Muscle layer of duodenum (tissue), 2 donors: ENCODE data around the gene P4HB.
A peak's percentile ranks its signal among the peaks of the same experiment; 100 is the strongest.

ENCODE experiments used
- H3K27ac ChIP-seq: one replicate; pipeline ENCODE4 v1.7.0; 2013; ENCODE audit warnings: mild to moderate bottlenecking, low read length
- H3K27me3 ChIP-seq: one replicate; pipeline ENCODE4 v1.7.0; 2013; ENCODE audit warnings: low read depth, mild to moderate bottlenecking, control low read depth, low read length
- H3K36me3 ChIP-seq, 2 donors: one replicate each; pipeline ENCODE4 v1.7.0; 2013; ENCODE audit warnings: low read length in 2 of 2, control low read depth in 1 of 2, mild to moderate bottlenecking in 1 of 2; ENCODE audit not compliant: insufficient read depth in 2 of 2, control insufficient read depth in 1 of 2
- H3K4me1 ChIP-seq, 2 donors: one replicate each; pipeline ENCODE4 v1.7.0; 2013; ENCODE audit warnings: low read length in 2 of 2, mild to moderate bottlenecking in 2 of 2, control low read depth in 1 of 2, moderate library complexity in 1 of 2; ENCODE audit not compliant: insufficient read depth in 2 of 2, control insufficient read depth in 1 of 2
- H3K4me3 ChIP-seq, 2 donors: one replicate each; pipeline ENCODE4 v1.7.0; 2013; ENCODE audit warnings: low read length in 2 of 2, low read depth in 1 of 2, mild to moderate bottlenecking in 1 of 2
- H3K9me3 ChIP-seq, 2 donors: one replicate each; pipeline ENCODE4 v1.7.0; 2013; ENCODE audit warnings: low read length in 2 of 2, control low read depth in 1 of 2, mild to moderate bottlenecking in 1 of 2; ENCODE audit not compliant: control insufficient read depth in 1 of 2
- donor health status: healthy.

P4HB gene

GRCh38 chr17:81890447-81891302 lies 30.3 kb upstream of the P4HB start:
- H3K4me1 ChIP-seq = peaks cover 6 to 28% of the 10 kb centered on the region in 2 donors
- H3K36me3 ChIP-seq = peaks cover 22 to 54% of the 10 kb centered on the region in 2 donors
- H3K27ac ChIP-seq = peak overlapping the region; percentile 45
- H3K4me3 ChIP-seq = peak overlapping the region; percentile 72 to 92
- H3K9me3 ChIP-seq = no peaks in the 10 kb centered on the region
- H3K27me3 ChIP-seq = no peaks in the 10 kb centered on the region

- H3K9me3 ChIP-seq = no peaks in the 10 kb centered on the region
- peaks cover 6 to 28% of the 10 kb centered on the region in 2 donors for H3K4me1 ChIP-seq
- no peak overlapping the region for H3K27ac ChIP-seq
- no peaks in the 10 kb centered on the region for H3K27me3 ChIP-seq
- H3K4me3 ChIP-seq = peak overlapping the region in 1 of 2 donors; percentile 72
- peaks cover 22 to 56% of the 10 kb centered on the region in 2 donors for H3K36me3 ChIP-seq
Measured at GRCh38 chr17:81889602-81890001, 29.3 kb upstream of the P4HB start.

- Histone ChIP-seq H3K9me3 (no peaks in the 10 kb centered on the region), H3K36me3 (peaks cover 22 to 56% of the 10 kb centered on the region in 2 donors), H3K27ac (no peak overlapping the region), H3K4me3 (no peak overlapping the region), H3K4me1 (peaks cover 6 to 28% of the 10 kb centered on the region in 2 donors), H3K27me3 (no peaks in the 10 kb centered on the region)
Measured at GRCh38 chr17:81888988-81889595, 28.8 kb upstream of the P4HB start.

- Histone ChIP-seq H3K36me3 (peaks cover 22 to 60% of the 10 kb centered on the region in 2 donors), H3K27me3 (no peaks in the 10 kb centered on the region), H3K4me1 (peaks cover 6 to 28% of the 10 kb centered on the region in 2 donors), H3K9me3 (no peaks in the 10 kb centered on the region), H3K27ac (no peak overlapping the region), H3K4me3 (no peak overlapping the region)
Measured at GRCh38 chr17:81888105-81888987, 28.0 kb upstream of the P4HB start.

GRCh38 chr17:81885869-81886548 lies 25.7 kb upstream of the P4HB start:
- no peak overlapping the region for H3K27ac ChIP-seq
- no peaks in the 10 kb centered on the region for H3K27me3 ChIP-seq
- H3K4me3 ChIP-seq = no peak overlapping the region
- H3K4me1 ChIP-seq = peaks cover 6 to 20% of the 10 kb centered on the region in 2 donors
- H3K9me3 ChIP-seq = no peaks in the 10 kb centered on the region
- peaks cover 22 to 65% of the 10 kb centered on the region in 2 donors for H3K36me3 ChIP-seq

GRCh38 chr17:81885454-81885853 lies 25.1 kb upstream of the P4HB start:
- H3K4me1 ChIP-seq = peaks cover 6 to 16% of the 10 kb centered on the region in 2 donors
- no peaks in the 10 kb centered on the region for H3K9me3 ChIP-seq
- H3K27ac ChIP-seq = no peak overlapping the region
- H3K36me3 ChIP-seq = peaks cover 22 to 65% of the 10 kb centered on the region in 2 donors
- H3K27me3 ChIP-seq = no peaks in the 10 kb centered on the region
- no peak overlapping the region for H3K4me3 ChIP-seq

GRCh38 chr17:81884968-81885367 lies 24.6 kb upstream of the P4HB start:
- H3K4me3 ChIP-seq = no peak overlapping the region
- no peak overlapping the region for H3K27ac ChIP-seq
- peaks cover 22 to 65% of the 10 kb centered on the region in 2 donors for H3K36me3 ChIP-seq
- peaks cover under 1 to 11% of the 10 kb centered on the region in 2 donors for H3K4me1 ChIP-seq
- no peaks in the 10 kb centered on the region for H3K27me3 ChIP-seq
- no peaks in the 10 kb centered on the region for H3K9me3 ChIP-seq

- peaks cover 0 to 6% of the 10 kb centered on the region in 2 donors for H3K4me1 ChIP-seq
- no peak overlapping the region for H3K4me3 ChIP-seq
- H3K27me3 ChIP-seq = no peaks in the 10 kb centered on the region
- H3K9me3 ChIP-seq = no peaks in the 10 kb centered on the region
- no peak overlapping the region for H3K27ac ChIP-seq
- H3K36me3 ChIP-seq = peaks cover 22 to 66% of the 10 kb centered on the region in 2 donors
Measured at GRCh38 chr17:81884520-81884919, 24.2 kb upstream of the P4HB start.

- H3K4me3 ChIP-seq = no peak overlapping the region
- no peaks in the 10 kb centered on the region for H3K4me1 ChIP-seq
- no peaks in the 10 kb centered on the region for H3K9me3 ChIP-seq
- H3K27me3 ChIP-seq = no peaks in the 10 kb centered on the region
- peaks cover 7 to 19% of the 10 kb centered on the region in 2 donors for H3K36me3 ChIP-seq
- no peak overlapping the region for H3K27ac ChIP-seq
Measured at GRCh38 chr17:81879121-81879520, 18.8 kb upstream of the P4HB start.

GRCh38 chr17:81878294-81878693 lies 18.0 kb upstream of the P4HB start:
- no peak overlapping the region for H3K27ac ChIP-seq
- peaks cover 7 to 15% of the 10 kb centered on the region in 2 donors for H3K36me3 ChIP-seq
- no peaks in the 10 kb centered on the region for H3K4me1 ChIP-seq
- no peaks in the 10 kb centered on the region for H3K9me3 ChIP-seq
- H3K4me3 ChIP-seq = no peak overlapping the region
- H3K27me3 ChIP-seq = no peaks in the 10 kb centered on the region
